HG03066 (cell line): ENCODE results near the gene LRCH1.

ENCODE experiments used
- ATAC-seq: cut with Tn5 transposase; IDR thresholded peaks from one replicate; pipeline ENCODE4 v1.9.1; 2021; ENCODE audit warnings: low read depth; ENCODE audit not compliant: unreplicated experiment

Gene LRCH1

DNA sequence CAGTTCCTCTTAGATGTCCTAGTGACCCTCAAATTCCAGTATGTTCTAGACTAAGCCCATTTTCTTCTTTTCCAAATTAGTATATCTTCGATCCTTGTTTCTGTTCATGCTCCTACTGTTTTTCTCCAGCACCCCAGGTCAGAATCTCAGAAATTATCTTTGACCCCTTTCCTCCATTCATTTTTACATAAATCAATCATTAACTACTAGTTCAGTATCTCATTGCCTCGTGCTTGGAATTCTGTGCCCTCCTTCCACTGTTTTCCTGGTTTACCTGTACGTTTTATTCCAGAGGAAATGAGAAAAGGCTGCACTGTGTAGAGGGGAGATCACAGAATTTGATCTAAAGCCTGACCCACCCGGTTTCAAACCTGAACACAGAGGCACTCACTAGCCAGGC, 107.9 kb downstream of the LRCH1 start:
- no peak for ATAC-seq

DNA sequence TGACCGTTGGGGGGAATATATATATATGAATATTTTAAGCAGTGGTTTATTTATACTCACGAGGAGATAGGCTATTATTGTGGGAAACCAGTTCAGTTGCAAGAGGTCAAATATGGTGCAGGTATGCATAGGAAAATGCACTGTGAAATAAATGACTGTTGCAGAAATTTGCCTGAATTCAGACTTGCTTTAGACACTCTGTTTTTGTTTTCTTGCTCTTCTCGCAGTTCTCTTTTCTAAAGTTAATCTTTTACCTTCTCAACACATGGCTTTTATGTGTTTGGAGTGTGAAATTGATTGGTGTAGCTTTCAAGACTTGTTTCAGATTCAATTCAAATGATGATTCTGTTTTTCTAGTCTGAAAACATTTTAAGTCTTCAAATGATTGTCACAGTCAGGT, 109.7 kb downstream of the LRCH1 start:
- peak; percentile 66 for ATAC-seq

DNA sequence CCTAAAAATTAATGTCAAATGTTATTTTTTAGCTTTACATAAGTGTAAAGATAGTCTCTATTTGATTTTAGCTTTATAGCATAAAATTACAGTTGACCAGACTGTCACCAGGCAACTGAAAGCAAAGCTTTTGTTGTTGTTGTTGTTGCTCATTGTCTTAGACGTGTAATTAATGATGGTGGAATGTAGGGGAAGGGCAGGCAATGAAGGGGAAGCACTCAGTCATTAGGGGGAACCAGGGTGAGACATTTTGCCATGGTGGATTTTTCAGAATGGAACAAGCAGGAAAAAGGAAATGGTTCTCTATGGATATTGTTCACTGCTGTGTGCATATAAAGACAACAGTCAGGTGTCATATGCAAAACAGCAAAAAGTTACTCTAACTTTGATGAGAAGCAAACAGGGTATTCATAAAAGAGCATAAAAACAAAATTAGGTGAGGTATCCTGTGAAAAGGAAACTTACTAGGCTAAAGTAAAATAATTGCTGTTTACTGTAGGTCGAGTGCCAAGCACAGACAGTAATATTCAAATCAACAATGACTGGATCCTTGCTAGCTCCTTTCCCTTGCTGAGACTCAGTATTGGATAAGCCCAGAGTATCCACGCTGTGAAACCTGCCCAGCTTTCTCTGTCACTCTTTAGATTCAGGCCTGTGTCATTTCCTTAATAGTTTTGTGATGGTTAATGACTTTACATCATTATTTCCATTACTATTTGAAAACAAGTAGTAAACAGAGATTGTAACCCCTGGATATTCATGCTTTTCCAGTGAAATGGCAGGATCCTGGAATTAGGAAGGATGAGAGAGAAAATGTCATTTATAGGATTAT, 110.5 kb downstream of the LRCH1 start:
- no peak for ATAC-seq

DNA sequence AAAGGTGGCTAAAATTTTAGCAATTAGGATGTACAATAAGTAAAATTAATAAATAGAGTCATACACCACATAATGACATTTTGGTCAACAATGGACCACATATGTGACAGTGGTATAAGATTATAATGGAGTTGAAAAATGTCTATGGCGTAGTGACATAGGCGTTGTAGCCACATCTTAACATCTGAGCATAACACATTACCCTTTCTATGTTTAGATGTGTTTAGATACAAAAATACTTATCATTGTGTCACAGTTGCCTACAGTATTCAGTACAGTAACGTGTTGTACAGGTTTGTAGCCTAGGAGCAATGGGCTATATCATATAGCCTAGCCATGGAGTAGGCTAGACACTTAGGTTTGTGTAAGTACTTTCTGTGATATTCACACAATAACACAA, 111.2 kb downstream of the LRCH1 start:
- no peak for ATAC-seq

DNA sequence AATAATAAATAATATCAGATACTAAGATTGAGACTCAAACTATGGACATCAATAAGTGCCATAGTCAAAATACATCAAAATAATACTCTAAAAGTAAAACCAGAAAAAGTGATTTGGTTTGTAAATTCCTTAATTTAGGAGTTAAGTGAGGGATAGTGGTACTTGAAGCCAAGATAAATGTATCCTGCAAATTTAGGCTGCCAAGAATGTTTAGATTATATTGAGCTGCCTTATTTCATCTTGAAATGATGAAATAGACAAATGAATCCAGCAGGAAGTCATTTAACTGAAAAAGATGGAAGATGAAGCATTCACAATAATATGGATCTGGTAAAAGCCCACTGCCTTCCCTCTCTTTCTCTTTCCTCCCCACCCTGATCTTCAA, 112.3 kb downstream of the LRCH1 start:
- ATAC-seq: no peak

DNA sequence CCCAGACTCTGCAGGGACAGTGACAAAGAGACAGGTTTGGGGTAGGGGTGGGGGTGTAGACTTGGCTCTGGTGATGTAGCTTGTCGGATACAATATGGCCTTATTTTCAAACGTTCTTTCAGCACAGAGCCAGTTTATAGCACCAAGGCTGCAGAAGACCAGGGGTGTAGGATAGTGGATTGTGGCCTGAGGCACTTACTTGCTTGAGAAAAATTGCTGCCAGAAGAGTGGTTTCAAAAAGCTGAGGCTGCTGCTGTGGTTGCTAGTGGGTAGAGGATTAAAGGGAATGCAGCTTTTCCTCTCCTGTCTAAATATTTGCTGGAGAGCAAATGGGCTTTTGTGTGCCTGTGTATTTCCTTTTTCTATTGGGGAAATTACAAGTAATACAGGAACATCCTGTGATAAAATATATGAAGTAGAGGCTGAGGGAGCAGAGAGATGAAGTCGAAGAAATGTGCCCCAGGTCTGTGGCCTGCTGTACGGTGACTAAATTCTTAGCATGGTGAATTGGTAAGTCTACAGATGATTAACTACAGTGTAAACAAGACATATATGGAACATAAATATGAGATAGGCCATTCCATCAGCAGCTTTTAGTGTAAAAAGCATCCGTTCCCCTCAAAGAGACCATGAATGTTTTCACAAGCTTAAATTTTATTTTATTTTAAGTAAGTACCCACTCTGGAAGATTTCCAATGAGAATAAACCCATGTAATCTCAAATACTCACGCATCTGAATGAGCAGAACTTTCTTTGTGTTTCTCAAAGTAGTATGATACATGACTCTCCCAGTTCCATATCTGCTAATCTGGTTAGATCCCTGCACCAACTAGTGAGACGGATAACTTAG, 112.9 kb downstream of the LRCH1 start:
- ATAC-seq: no peak

DNA sequence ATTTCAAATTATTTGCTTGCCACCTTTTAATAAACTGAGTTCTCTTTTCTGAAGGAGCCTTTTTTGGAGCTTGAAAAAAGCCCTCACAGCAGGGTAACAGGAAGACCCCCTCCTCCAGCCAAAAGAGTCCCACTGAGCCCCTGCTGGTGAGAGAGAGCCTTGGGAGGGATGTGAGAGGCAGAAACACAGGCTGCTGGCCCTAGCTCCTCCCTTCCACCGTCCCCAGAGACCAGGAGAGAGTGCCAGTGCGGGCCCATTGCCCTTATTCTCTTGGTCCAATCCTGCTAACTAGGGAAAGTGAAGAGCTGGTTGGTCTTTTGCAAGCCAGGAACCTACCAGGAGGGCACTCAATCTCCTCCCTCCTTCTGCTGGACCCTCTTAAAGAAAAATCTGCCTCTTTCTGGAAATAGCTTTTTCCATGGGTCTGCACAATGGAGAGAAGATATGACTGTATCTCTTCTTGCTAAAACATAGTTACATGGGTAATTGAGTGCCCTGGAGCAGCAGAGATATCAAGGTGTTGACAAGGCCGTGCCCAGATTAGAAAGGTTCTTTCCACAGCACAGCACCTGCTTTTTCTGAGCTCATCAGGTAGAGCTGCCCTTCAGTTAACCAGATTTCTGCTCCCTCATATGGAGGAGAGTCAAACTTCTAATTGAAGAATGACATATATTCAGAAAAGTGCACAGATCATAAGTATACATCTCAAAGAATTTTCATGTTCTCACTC, 113.9 kb downstream of the LRCH1 start:
- ATAC-seq: no peak

DNA sequence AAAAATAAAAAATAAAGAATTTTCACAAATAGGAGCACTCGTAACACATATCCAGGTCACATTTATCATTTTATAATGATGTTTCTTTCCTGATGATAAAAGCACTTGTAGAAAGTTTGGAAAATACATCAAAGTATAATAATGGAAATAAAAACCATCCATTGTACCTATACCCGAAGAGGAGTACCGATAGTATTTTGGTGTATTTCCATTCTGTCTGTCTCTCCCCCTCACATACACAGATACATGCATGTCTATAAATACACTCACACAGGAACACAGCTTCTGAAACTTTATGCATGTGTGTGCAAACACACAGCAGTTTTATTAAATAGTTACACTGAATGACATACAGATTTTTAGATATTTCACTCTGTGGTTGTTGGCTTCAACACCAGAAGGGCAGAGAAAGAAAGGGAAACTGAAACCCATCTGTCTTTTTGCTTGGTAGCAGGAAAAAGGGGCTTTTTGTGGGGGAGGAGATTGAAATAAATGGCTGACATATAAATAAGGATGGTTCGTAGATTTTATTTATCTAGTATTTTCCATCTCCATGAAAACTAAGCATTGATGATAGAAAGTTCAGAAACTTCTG, 114.8 kb downstream of the LRCH1 start:
- no peak for ATAC-seq

DNA sequence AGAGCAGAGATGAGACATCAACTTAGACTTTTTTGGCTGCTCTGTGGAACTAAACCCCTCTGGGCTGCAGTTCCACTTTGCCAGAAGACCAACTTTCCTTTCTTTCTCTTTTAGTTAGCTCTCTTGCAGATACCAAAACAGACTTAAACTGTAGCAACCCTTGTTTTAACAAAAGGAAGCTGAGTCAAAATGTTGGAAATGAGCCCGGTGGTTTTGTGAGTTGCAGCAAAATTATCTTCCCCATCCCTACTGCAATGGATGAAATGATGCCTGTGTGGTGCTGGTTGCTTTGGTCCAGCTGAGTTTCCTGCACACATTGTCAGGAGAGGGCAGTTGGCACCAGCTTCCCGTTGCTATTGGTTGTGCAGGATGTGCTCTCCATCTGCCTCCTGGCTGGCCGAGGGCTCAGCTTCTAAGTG, 115.3 kb downstream of the LRCH1 start:
- no peak for ATAC-seq

DNA sequence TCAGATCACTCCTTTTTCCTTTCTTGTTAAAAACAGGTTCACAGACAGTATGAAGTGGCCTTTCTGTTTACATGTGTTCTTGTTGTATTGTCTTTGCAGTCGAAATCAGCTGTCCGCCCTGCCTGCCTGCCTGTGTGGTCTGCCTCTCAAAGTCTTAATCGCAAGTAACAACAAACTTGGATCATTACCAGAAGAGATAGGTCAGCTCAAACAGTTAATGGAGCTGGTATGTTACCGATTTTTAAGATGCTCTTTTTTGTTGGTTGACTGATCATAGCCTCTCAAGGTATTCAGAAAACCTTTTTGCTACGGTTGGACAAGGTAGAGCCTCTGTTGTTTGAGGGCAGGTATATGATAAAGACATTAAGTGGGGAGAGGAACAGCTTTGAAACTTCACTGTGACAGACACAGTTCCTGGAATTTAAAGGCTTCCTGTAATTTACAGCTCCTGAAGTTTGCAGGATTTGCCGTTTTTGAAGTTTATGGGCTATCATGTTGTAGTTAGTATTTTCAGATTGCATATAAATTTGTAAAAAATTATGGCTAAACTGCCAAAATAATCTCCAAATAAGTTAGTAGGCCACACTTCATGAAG, 116.1 kb downstream of the LRCH1 start:
- ATAC-seq: no peak

DNA sequence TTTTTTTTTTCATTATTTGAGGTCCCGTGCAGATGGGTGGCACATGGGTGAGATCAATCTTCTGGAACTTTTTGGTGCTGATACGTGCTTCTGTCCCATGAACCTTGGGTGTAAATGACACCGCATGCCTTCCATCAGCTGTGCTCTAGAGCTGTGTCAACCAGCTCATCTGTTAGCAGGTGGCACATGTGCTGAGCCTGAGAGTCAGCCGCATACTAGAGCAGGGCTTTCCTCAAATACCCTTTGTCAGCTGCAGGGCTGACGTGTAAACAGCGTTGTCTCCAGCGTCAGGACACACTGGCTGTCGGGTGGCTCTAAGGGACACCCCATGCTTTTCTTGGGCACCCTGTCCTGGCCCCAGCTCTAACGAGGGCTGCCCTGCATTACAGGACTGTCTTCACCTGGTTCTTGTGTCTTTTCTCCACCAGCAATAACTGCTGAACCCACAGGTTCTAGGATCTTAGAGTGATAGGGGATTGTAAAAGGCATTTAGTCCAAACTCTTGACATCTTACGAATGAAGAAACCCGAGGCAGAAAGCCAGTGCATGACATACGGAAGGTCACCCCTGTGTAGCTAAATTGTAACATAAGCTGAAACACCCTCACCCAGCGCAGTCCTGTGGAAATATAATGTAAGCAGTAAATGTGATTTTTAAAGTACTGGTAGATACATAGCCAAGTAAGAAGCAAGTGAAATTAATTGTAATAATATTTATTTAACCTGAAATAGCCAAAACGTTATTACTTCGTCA, 119.5 kb downstream of the LRCH1 start:
- ATAC-seq: no peak

DNA sequence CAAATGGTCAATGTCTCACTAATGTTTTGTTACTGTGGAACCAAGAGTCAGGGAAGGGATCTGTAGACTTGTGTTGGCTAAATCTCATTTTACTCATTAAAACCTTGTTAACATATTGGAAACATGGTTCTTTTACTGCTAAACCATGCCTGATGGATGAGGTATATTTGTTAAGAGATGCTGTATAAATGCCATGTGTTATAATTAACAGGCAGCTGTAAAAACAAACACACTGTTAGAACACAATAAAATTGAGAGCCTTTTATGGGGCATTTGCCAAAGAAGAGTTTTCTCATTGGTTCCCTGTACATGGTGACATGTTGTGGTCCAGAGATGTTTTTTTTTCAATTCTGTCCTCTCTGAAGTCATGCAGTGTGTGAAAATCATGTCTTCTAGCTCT, 122.0 kb downstream of the LRCH1 start:
- no peak for ATAC-seq

DNA sequence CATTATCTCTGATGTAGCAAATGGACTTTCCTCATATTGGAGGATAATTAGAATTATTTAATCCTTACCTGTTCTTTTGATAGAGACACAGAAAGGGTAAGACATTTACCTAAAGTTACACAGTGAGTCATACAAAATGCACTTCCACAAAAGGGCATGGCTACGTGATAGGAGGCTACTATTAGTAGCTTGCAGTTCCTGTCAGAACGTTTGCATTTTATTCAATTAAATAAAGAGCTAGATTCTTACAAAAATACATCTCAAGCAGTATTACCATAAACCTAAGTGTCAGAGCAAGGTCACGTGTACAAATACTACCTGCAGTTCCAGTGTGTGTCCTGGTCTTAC, 123.4 kb downstream of the LRCH1 start:
- no peak for ATAC-seq

DNA sequence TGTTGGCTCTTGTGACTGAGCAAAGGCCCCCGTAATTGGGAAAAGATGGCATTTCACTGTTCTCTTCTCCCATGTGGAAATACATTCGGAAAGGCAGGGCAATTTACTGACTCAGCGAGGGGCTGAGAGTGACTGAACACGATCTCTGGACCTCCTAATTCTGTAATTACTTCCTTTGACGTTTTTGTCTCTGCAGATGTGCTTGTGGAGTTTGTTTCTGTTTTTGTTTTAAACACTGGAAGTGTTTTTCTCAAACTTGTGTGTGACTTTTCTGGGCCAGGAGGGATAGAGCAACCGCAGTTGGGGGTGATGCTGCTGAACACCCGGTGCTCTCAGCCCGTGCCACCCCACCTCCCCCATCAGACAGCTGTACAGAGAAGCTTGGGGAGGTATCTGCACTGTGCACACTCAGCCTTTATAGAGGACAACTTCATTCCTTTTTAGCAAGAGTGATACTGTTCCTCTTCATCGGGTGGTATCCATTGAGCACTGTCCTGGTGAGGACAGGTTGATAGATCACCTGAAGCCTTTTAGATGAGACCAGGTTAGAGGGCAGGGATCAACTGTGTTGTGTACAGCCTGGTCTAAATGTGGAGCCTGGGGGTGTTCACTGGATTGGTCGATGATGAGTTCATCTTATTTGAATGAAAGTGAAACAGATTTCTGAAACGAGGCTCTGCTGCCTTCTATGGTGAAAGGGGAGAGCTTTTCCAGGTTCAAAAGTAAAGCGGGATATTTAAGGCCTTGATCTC, 126.6 kb downstream of the LRCH1 start:
- peak; percentile 90 for ATAC-seq

DNA sequence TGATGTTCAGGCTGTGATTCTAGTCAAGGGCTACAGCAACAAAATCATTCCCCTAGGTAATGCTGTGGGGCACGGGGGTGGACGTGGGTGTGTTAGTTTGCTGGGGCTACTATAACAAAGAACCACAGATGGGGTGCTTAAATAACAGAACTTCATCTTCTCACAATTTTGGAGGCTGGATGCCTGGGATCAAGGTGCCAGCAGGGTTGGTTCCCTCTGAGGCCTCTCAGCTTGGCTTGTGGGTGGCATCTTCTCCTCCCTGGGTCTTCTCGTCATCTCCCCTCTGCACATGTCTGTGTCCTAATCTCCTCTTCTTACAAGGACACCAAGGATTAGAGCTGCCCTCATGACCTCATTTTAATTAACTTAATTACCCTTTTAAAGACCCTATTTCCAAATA, 129.0 kb downstream of the LRCH1 start:
- ATAC-seq: no peak

DNA sequence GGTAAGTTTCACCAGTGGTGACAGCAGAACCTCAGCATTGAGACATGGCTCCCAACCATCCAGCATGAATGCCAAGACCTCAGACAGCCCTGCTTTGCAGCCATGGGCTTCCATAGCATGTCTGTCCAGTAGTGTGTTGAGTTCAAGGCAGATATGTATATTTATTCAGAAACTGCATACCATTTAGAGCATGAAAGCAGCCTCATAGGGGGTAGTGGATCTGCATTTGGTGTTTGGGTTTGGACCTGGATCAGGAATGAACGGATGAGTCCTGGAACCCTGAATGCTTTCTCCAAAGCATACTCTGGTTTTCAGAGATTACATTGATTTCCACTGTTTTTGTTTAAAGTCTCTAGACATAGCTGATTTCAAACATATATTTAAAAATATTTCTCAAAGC, 129.7 kb downstream of the LRCH1 start:
- no peak for ATAC-seq

DNA sequence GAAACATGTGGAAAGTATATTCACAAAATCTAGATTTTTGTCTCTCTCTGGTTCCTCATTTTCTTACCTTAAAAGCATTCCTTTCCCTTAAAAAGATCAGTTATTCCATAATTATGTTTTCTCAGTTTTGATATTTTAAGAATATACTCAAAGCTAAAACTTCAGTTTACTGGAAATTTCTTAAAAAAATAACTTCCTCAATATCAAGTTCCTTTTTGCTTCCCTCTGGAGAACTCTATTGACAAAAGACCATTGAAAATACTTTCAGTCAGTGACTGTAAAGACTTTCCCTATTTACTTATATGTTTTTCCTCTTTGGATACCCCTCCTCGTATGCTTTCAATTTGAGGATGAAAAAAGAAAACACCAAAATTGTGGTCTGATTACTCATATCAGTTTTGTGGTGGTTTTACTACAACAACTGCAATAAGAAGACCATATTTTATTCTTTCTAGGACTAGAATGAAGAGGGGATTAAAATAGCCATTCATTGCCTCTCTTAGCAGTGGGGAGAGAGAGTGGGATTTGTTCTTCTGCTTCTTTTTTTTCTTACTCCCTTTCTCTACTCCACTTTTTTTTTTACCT, 130.8 kb downstream of the LRCH1 start:
- ATAC-seq: no peak

DNA sequence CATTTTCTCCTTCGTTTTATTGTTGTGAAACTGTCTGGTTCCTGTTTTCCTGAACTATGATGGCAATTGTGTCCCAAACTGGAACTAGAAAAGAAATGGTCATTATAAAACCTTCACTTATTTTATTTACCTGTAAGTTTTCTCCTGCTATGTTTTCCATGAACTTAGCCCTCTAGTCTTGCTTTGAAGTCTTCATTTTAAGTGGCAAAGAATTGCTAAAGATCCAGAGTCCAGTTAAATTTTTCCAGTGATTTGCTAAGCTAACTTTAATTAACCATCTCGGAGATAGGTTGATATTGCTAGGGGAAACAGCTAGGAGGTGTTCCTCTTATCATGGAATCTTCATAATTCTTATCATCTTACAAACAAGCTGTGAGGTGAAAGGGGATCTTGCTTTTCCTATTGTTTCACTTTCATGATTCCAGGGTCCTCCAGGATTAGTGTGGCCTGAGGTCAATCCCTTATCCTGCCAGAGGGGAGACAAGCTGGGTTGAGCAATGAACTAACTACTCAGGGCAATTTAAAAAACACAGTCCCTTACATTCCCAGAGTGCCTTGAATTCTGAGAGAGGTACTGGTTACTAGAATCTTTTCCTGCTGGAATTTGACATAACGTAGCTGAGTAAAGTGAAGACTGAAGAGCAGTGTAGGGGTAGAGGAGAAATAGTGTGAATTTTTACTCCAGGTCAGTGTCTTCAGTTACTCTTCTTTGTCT, 131.5 kb downstream of the LRCH1 start:
- no peak for ATAC-seq
